ENCODE results near the gene C1QL3.

- TF ChIP-seq POLR2AphosphoS5 (IDR thresholded peaks at IDR 0.05; ENCODE audit: low read depth, low read length) (no peak), POLR2A (IDR thresholded peaks at IDR 0.05; ENCODE audit: low read depth, low read length) (no peak), TAF1 (IDR thresholded peaks at IDR 0.05; ENCODE audit: borderline replicate concordance, low read depth, low read length) (no peak)
Observed at GRCh38 chr10:16520900-16521299, 779 bp downstream of the C1QL3 start.

Measured in GM12892 (cell line).